A673 (cell line): ENCODE data around the gene DCLRE1A.

ENCODE experiments used
- EZH2 ChIP-seq: fragments of 200-600 bp; sonication (generic); IDR thresholded peaks from 2 replicates; pipeline ENCODE4 v1.6.1; 2017; ENCODE audit warnings: borderline replicate concordance, low read depth, mild to moderate bottlenecking, mixed read lengths, antibody characterized with exemption, low read length; ENCODE audit not compliant: poor library complexity, severe bottlenecking
- TF ChIP-seq, protein P1 (sequence below): fragments of 300-800, 200-600 bp; sonication (generic); conservative IDR thresholded peaks from 2 replicates; pipeline ENCODE4 v1.5.1; 2017; ENCODE audit warnings: low read depth, mild to moderate bottlenecking, antibody characterized with exemption, low read length, moderate library complexity, mixed read lengths

DNA sequence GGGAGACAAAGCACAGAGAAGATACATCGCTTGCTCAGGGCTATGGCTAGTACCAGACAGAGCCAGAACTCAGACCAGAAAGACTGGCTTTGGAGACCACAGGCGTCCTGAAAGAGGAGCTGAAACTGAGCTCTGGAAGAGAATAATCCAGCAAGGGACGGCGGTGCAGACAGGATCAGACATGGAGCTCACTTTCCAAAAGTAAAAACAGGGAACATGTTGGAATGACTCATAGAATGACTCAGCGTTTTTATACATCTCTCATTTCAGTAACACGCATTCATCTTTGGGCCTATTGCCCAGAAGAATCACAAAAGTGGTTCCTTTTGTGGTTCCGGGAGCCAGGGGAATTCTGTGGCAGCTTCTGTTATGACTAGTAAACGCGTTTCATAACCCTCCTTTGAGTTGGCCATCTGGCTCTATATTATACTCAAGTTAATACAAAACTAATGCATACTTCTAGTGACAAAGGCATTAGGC lies 65.2 kb downstream of the DCLRE1A start:
- TF ChIP-seq, protein P1, sequence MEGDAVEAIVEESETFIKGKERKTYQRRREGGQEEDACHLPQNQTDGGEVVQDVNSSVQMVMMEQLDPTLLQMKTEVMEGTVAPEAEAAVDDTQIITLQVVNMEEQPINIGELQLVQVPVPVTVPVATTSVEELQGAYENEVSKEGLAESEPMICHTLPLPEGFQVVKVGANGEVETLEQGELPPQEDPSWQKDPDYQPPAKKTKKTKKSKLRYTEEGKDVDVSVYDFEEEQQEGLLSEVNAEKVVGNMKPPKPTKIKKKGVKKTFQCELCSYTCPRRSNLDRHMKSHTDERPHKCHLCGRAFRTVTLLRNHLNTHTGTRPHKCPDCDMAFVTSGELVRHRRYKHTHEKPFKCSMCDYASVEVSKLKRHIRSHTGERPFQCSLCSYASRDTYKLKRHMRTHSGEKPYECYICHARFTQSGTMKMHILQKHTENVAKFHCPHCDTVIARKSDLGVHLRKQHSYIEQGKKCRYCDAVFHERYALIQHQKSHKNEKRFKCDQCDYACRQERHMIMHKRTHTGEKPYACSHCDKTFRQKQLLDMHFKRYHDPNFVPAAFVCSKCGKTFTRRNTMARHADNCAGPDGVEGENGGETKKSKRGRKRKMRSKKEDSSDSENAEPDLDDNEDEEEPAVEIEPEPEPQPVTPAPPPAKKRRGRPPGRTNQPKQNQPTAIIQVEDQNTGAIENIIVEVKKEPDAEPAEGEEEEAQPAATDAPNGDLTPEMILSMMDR = no peak
- TF ChIP-seq EZH2 = no peak
